NCI-H2196 treated with DMSO at 0.1 percent for 48 hours (cell line): ENCODE results near the gene ZNF438.

Experiments
- DNase-seq: peaks from one replicate; lab custom pipeline; 2025; ENCODE audit not compliant: unreplicated experiment; lab: John Stamatoyannopoulos, UW

Gene ZNF438

GRCh38 chr10:30894221-30894620 lies 137.4 kb downstream of the ZNF438 start:
- no peak for DNase-seq

- no peak for DNase-seq
Measured at GRCh38 chr10:30893208-30893607, 138.5 kb downstream of the ZNF438 start.

- DNase-seq = no peak
Measured at GRCh38 chr10:30887839-30888238, 143.8 kb downstream of the ZNF438 start.

GRCh38 chr10:30885423-30885822 lies 146.2 kb downstream of the ZNF438 start:
- DNase-seq = no peak

GRCh38 chr10:30883751-30884150 lies 147.9 kb downstream of the ZNF438 start:
- no peak for DNase-seq

GRCh38 chr10:30883116-30883515 lies 148.5 kb downstream of the ZNF438 start:
- DNase-seq = no peak

- DNase-seq = no peak
Measured at GRCh38 chr10:30882281-30882680, 149.4 kb downstream of the ZNF438 start.

GRCh38 chr10:30878920-30879319 lies 152.7 kb downstream of the ZNF438 start:
- no peak for DNase-seq

- no peak for DNase-seq
Measured at GRCh38 chr10:30877111-30877510, 154.6 kb downstream of the ZNF438 start.

- DNase-seq = no peak
Measured at GRCh38 chr10:30873411-30873810, 158.3 kb downstream of the ZNF438 start.

- DNase-seq = no peak
Measured at GRCh38 chr10:30870896-30871295, 160.8 kb downstream of the ZNF438 start.

GRCh38 chr10:30869566-30869965 lies 162.1 kb downstream of the ZNF438 start:
- DNase-seq = no peak

GRCh38 chr10:30868611-30869010 lies 163.1 kb downstream of the ZNF438 start:
- no peak for DNase-seq

- no peak for DNase-seq
Measured at GRCh38 chr10:30866896-30867295, 164.8 kb downstream of the ZNF438 start.

GRCh38 chr10:30865141-30865926 lies 166.3 kb downstream of the ZNF438 start:
- DNase-seq = no peak

GRCh38 chr10:30863516-30864210 lies 168.0 kb downstream of the ZNF438 start:
- no peak for DNase-seq

GRCh38 chr10:30862486-30862885 lies 169.2 kb downstream of the ZNF438 start:
- no peak for DNase-seq

GRCh38 chr10:30861976-30862375 lies 169.7 kb downstream of the ZNF438 start:
- DNase-seq = no peak

- no peak for DNase-seq
Measured at GRCh38 chr10:30861221-30861620, 170.4 kb downstream of the ZNF438 start.

- DNase-seq = no peak
Measured at GRCh38 chr10:30858499-30858898, 173.2 kb downstream of the ZNF438 start.

- DNase-seq = no peak
Measured at GRCh38 chr10:30857803-30858202, 173.9 kb downstream of the ZNF438 start.

- DNase-seq = no peak
Measured at GRCh38 chr10:30855131-30855530, 176.5 kb downstream of the ZNF438 start.
